ENCODE data around the gene CELSR2.

Gene CELSR2

DNA sequence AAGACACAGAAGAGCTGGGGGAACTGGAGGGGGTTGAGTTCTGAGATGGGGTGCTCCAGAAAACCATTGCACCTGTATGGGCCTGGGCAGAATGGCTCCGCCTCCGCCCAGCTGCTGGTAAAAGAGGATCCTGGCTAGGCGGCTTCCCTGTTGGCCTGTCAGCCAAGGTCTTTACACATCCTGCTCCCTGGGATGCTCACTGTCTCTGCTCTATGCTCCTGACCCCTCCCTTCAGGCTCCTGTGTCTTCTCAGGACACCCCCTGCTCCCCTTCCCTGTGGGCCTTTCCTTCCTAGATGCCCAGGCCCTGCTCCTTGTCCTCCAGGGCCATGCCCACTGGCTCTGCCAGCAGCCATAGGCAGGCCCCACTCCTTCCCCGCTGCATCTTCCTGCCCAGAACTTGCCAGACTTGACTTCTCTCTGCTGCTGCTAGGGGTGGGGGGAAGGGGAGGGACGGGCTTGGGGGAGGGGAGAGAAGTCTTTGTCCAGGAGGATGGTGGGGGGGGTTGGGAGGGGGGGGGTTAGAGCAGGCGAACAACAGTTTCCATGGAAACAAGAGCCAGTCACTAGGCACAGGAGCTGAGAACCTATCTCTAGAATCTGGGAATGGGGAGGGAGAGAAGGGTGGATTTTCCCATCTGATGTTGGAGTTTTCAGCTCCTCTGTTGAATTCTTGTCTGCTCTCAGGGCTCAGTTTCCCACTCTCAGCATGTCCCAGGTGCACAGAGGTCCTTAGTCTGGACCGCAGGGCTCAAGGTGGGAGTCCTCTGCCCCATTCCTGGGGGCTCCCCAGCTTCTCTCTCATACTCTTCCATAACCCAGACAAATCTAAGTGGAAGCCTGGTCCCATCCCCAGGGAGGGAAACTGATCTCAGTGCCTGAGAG lies 10.6 kb downstream of the CELSR2 start:
- Mint-ChIP-seq H3K9me3 (no peaks in the 10 kb centered on the region), H3K36me3 (ENCODE audit: low read depth) (peaks cover 5% of the 10 kb centered on the region), H3K4me1 (peaks cover 22% of the 10 kb centered on the region), H3K27ac (no peak overlapping the region), H3K27me3 (ENCODE audit: low read depth) (peaks cover 4% of the 10 kb centered on the region), H3K4me3 (no peak overlapping the region)
- TF ChIP-seq, protein P1, sequence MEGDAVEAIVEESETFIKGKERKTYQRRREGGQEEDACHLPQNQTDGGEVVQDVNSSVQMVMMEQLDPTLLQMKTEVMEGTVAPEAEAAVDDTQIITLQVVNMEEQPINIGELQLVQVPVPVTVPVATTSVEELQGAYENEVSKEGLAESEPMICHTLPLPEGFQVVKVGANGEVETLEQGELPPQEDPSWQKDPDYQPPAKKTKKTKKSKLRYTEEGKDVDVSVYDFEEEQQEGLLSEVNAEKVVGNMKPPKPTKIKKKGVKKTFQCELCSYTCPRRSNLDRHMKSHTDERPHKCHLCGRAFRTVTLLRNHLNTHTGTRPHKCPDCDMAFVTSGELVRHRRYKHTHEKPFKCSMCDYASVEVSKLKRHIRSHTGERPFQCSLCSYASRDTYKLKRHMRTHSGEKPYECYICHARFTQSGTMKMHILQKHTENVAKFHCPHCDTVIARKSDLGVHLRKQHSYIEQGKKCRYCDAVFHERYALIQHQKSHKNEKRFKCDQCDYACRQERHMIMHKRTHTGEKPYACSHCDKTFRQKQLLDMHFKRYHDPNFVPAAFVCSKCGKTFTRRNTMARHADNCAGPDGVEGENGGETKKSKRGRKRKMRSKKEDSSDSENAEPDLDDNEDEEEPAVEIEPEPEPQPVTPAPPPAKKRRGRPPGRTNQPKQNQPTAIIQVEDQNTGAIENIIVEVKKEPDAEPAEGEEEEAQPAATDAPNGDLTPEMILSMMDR (IDR thresholded peaks at IDR 0.05; ENCODE audit: unreplicated experiment in 3 of 3), result no peak

DNA sequence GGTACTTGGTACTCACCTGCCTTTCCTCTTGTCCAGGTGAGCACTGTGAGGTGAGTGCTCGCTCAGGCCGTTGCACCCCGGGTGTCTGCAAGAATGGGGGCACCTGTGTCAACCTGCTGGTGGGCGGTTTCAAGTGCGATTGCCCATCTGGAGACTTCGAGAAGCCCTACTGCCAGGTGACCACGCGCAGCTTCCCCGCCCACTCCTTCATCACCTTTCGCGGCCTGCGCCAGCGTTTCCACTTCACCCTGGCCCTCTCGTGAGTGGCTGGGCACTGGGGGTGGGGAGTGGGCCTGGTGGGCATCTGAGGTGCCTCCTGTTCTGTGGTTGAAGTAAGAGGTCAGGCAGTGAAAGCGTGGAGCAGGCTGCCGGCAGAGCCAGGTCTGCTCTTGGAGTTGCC lies 11.7 kb downstream of the CELSR2 start:
- Mint-ChIP-seq H3K27me3 (ENCODE audit: low read depth) (peaks cover 3% of the 10 kb centered on the region), H3K4me3 (no peak overlapping the region), H3K4me1 (peaks cover 11% of the 10 kb centered on the region), H3K27ac (no peak overlapping the region), H3K36me3 (ENCODE audit: low read depth) (peaks cover 5% of the 10 kb centered on the region), H3K9me3 (no peaks in the 10 kb centered on the region)
- TF ChIP-seq, protein P1 (IDR thresholded peaks at IDR 0.05; ENCODE audit: unreplicated experiment in 3 of 3), result no peak

DNA sequence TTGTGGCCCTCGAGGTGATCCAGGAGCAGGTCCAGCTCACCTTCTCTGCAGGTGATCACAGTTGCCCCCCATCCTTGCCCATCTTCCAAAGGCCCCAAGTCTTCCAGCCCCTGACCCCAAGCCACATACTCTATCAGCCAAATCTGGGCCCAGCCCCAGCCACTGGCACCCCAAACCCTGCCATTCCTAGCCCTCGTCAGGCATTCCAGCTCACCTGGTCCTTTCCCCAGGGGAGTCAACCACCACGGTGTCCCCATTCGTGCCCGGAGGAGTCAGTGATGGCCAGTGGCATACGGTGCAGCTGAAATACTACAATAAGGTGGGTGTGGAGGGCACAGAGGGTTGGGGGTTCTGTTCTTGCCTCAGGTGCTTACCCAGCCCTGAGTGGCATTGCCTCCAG lies 12.2 kb downstream of the CELSR2 start:
- Mint-ChIP-seq H3K4me3 (no peak overlapping the region), H3K4me1 (peaks cover 8% of the 10 kb centered on the region), H3K36me3 (ENCODE audit: low read depth) (peaks cover 5% of the 10 kb centered on the region), H3K27me3 (ENCODE audit: low read depth) (no peaks in the 10 kb centered on the region), H3K9me3 (no peaks in the 10 kb centered on the region), H3K27ac (no peak overlapping the region)
- TF ChIP-seq, protein P1 (IDR thresholded peaks at IDR 0.05; ENCODE audit: unreplicated experiment in 3 of 3), result no peak

DNA sequence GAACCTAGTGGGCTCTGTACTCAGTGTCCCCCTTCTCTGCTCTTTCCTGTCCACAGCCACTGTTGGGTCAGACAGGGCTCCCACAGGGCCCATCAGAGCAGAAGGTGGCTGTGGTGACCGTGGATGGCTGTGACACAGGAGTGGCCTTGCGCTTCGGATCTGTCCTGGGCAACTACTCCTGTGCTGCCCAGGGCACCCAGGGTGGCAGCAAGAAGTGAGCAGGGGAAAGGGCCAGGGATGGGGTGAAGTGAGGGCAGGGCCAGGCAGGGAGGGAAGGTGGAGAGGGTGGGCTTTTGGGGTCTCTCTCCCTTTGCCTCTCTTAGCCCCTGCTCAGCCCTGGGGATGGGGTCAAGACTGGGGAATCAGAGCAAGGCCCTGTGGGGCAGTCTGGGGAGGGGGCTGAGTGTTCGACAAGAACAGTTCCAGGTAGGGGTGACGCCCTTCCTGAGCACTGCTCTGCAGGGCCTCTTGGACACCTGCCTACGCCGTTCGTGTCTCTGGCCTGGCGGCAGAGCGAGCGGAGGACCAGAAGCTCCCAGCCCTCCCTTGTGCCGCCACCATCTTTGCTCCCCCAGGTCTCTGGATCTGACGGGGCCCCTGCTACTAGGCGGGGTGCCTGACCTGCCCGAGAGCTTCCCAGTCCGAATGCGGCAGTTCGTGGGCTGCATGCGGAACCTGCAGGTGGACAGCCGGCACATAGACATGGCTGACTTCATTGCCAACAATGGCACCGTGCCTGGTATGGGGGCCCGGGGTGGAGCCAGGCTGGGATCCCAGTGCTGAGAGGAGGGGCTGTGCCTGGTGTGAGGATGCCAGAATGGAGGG lies 13.1 kb downstream of the CELSR2 start:
- no peaks in the 10 kb centered on the region for H3K27me3 Mint-ChIP-seq (ENCODE audit: low read depth)
- H3K36me3 Mint-ChIP-seq (ENCODE audit: low read depth), result peaks cover 6% of the 10 kb centered on the region
- peaks cover 1% of the 10 kb centered on the region for H3K4me1 Mint-ChIP-seq

DNA sequence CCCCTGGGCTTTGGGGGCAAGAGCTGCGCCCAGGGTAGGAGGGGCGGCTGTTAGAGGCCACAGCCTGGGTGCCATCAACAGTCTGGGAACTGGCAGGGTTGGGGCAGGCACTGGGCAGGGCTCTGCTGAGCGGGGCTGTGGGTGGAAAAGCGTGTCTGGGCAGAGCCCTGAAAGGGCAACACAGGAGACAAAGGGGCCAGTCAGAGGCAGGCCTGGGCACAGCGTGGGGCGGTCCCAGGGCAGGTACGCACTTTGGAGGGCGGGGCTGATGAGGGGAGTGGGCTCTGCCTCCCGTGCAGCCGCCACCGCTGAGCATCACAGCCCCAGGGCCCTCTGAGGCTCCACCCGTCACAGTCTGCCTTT lies 13.9 kb downstream of the CELSR2 start:
- Mint-ChIP-seq H3K4me1 (no peaks in the 10 kb centered on the region), H3K4me3 (no peak overlapping the region), H3K9me3 (no peaks in the 10 kb centered on the region), H3K27me3 (ENCODE audit: low read depth) (no peaks in the 10 kb centered on the region), H3K27ac (peak overlapping the region in 1 of 3 experiments; percentile 42), H3K36me3 (ENCODE audit: low read depth) (peaks cover 11% of the 10 kb centered on the region)
- TF ChIP-seq, protein P1 (IDR thresholded peaks at IDR 0.05; ENCODE audit: unreplicated experiment in 3 of 3), result no peak

More for the DNA sequence above, 13.1 kb downstream of the CELSR2 start:
- Mint-ChIP-seq H3K27ac (no peak overlapping the region), H3K4me3 (no peak overlapping the region), H3K9me3 (no peaks in the 10 kb centered on the region)
- TF ChIP-seq, protein P1 (IDR thresholded peaks at IDR 0.05; ENCODE audit: unreplicated experiment in 3 of 3), result no peak
